LoVo (cell line): ENCODE measurements around the gene RFWD3.

Source experiments
- DNase-seq: peaks from one replicate; pipeline ENCODE4 v3.0.0-alpha.2; 2016; ENCODE audit warnings: low spot score

Gene RFWD3

GRCh38 chr16:74578838-74579237 is 87.8 kb downstream of the RFWD3 start:
- no peak for DNase-seq

- DNase-seq, result no peak
Observed at GRCh38 chr16:74578433-74578832, 88.2 kb downstream of the RFWD3 start.

GRCh38 chr16:74577882-74578366 is 88.8 kb downstream of the RFWD3 start:
- peak; percentile 68 for DNase-seq

- no peak for DNase-seq
Observed at GRCh38 chr16:74575807-74576643, 90.7 kb downstream of the RFWD3 start.

- no peak for DNase-seq
Observed at GRCh38 chr16:74575175-74575806, 91.4 kb downstream of the RFWD3 start.

- no peak for DNase-seq
Observed at GRCh38 chr16:74574146-74574545, 92.5 kb downstream of the RFWD3 start.

GRCh38 chr16:74573622-74574021 is 93.1 kb downstream of the RFWD3 start:
- no peak for DNase-seq
